HepG2 (cell line): ENCODE measurements around the gene GRK5. TPM values are rescaled to one million over a fixed set of nuclear protein-coding genes. Genes with fewer than 3 reads are reported as not detected.

Experiments used
- ATAC-seq: fragments of 200-7000 bp; cut with Tn5 transposase; 3 replicates; pipeline ENCODE4 v1.9.1; 2020; ENCODE audit warnings: mild to moderate bottlenecking, moderate library complexity
- BruUV-seq: library from RNA; stranded (reverse); fragments of 400-500 nt; replicated peaks from 2 replicates; lab custom pipeline; 2021; lab: Mats Ljungman, UMichigan
- CTCF ChIA-PET: fragments of 300-600 bp; formaldehyde crosslinking; extraction: SDS; loops from one replicate; lab custom pipeline; 2021; ENCODE audit warnings: low total read pairs, inconsistent platforms, low intra/inter-chr PET ratio; lab: Yijun Ruan, JAX
- POLR2A ChIA-PET: fragments of 350-600 bp; sonication (Branson Sonifier 250); formaldehyde crosslinking; loops from one replicate; lab custom pipeline; 2020; ENCODE audit warnings: antibody characterized with exemption, inconsistent platforms; lab: Yijun Ruan, JAX
- DNase-seq: peaks from one replicate; pipeline ENCODE4 v3.0.0-alpha.2; 2015; ENCODE audit warnings: low spot score
- FAIRE-seq: peaks from 3 replicates; lab custom pipeline; 2011; peaks lifted over from hg19 to GRCh38; lab: Jason Lieb, UNC
- H2AFZ ChIP-seq: one replicate; pipeline ENCODE4 v1.6.1; 2011; ENCODE audit warnings: low read length, inconsistent platforms
- H3K27ac ChIP-seq: fragments of 300-600 bp; 3 replicates; pipeline ENCODE4 v1.8.0; 2011; ENCODE audit warnings: mixed run types, mild to moderate bottlenecking, mixed read lengths, low read length, inconsistent platforms; ENCODE audit not compliant: insufficient read depth; ENCODE audit errors: extremely low read length
- H3K27me3 ChIP-seq, 2 experiments: fragments of 200-600 bp in 1 of 2; 2 replicates in 1 of 2; 3 replicates in 1 of 2; pipeline versions ENCODE4 v1.6.0 to v1.8.0; 2011; ENCODE audit warnings: low read length in 2 of 2, mild to moderate bottlenecking in 2 of 2, moderate library complexity in 2 of 2, inconsistent platforms in 1 of 2; ENCODE audit not compliant: insufficient read depth in 2 of 2, control insufficient read depth in 1 of 2
- H3K36me3 ChIP-seq, 2 experiments: fragments of 200-600 bp in 1 of 2; replicated peaks in 1 of 2; 2 replicates in 1 of 2; 3 replicates in 1 of 2; pipeline versions ENCODE4 v1.5.1 to v1.8.0; 2011; ENCODE audit warnings: low read length in 2 of 2, inconsistent platforms in 1 of 2; ENCODE audit not compliant: insufficient read depth in 2 of 2, control insufficient read depth in 1 of 2
- H3K4me1 ChIP-seq: 2 replicates; pipeline ENCODE4 v1.5.1; 2012; ENCODE audit warnings: low read length, inconsistent platforms; ENCODE audit not compliant: insufficient read depth
- H3K4me2 ChIP-seq: 2 replicates; pipeline ENCODE4 v1.6.0; 2011; ENCODE audit warnings: low read depth, low read length, inconsistent platforms
- H3K4me3 ChIP-seq, 3 experiments: fragments of 200-600 bp in 1 of 3; sonication (generic), shearing (Covaris generic) in 1 of 3; replicated peaks in 1 of 3; 2 replicates each; pipeline ENCODE4 v1.5.1; 2011 to 2016; ENCODE audit warnings: low read length in 3 of 3, inconsistent platforms in 2 of 3, low read depth in 2 of 3, mild to moderate bottlenecking in 2 of 3, control low read depth in 1 of 3, mixed read lengths in 1 of 3; ENCODE audit not compliant: insufficient read depth in 1 of 3
- H3K79me2 ChIP-seq: one replicate; pipeline ENCODE4 v1.6.1; 2011; ENCODE audit warnings: low read length, inconsistent platforms; ENCODE audit not compliant: insufficient read depth
- H3K9ac ChIP-seq: 2 replicates; pipeline ENCODE4 v1.6.0; 2011; ENCODE audit warnings: mild to moderate bottlenecking, low read depth, low read length, inconsistent platforms; ENCODE audit not compliant: insufficient read depth
- H3K9me3 ChIP-seq: 2 replicates; pipeline ENCODE4 v1.5.1; 2012; ENCODE audit warnings: mild to moderate bottlenecking, low read length
- H4K20me1 ChIP-seq: 2 replicates; pipeline ENCODE4 v1.6.0; 2011; ENCODE audit warnings: inconsistent platforms, mild to moderate bottlenecking, low read length, moderate library complexity; ENCODE audit not compliant: insufficient read depth
- ATF7-NPFF ChIP-seq: sonication (generic); formaldehyde crosslinking; IDR thresholded peaks from 2 replicates; pipeline ENCODE4 v1.8.1; 2023; ENCODE audit warnings: mild to moderate bottlenecking, low read depth, missing genetic modification reagents, moderate library complexity
- HOXA3 ChIP-seq: sonication (generic); formaldehyde crosslinking; IDR thresholded peaks from 2 replicates; pipeline ENCODE4 v1.5.0; 2020; ENCODE audit warnings: missing genetic modification reagents
- MED1 ChIP-seq: sonication (generic); formaldehyde crosslinking; IDR thresholded peaks from 2 replicates; pipeline ENCODE4 v1.4.0; 2020; ENCODE audit warnings: missing genetic modification reagents
- PREB ChIP-seq: sonication (generic); formaldehyde crosslinking; IDR thresholded peaks from 2 replicates; pipeline ENCODE4 v1.4.0; 2020; ENCODE audit warnings: missing genetic modification reagents
- RAD51 ChIP-seq: fragments of 450-650 bp; IDR thresholded peaks from 2 replicates; pipeline ENCODE4 v1.6.1; 2016; ENCODE audit warnings: borderline replicate concordance
- RARG ChIP-seq: sonication (generic); formaldehyde crosslinking; IDR thresholded peaks from 2 replicates; pipeline ENCODE4 v1.4.0; 2020; ENCODE audit warnings: low read depth, mild to moderate bottlenecking, missing genetic modification reagents
- SAP130 ChIP-seq: IDR thresholded peaks from 2 replicates; pipeline ENCODE4 v1.6.1; 2016; ENCODE audit warnings: low read depth
- TAF1 ChIP-seq: sonication (generic); formaldehyde crosslinking; IDR thresholded peaks from 2 replicates; pipeline ENCODE4 v1.4.0; 2020; ENCODE audit warnings: missing genetic modification reagents
- ZMAT3 ChIP-seq: sonication (generic); formaldehyde crosslinking; conservative IDR thresholded peaks from 2 replicates; pipeline ENCODE4 v1.7.0; 2021; ENCODE audit warnings: missing genetic modification reagents
- ZNF3 ChIP-seq: IDR thresholded peaks from 2 replicates; pipeline ENCODE4 v1.7.0; 2017; ENCODE audit warnings: inconsistent platforms
- ZNF362 ChIP-seq: sonication (generic); formaldehyde crosslinking; IDR thresholded peaks from 2 replicates; pipeline ENCODE4 v1.4.0; 2020; ENCODE audit warnings: missing genetic modification reagents, mild to moderate bottlenecking, borderline replicate concordance
- ZNF629 ChIP-seq: sonication (generic); formaldehyde crosslinking; conservative IDR thresholded peaks from 2 replicates; pipeline ENCODE4 v1.5.0; 2020; ENCODE audit warnings: missing genetic modification reagents
- ZNF83 ChIP-seq: sonication (generic); formaldehyde crosslinking; IDR thresholded peaks from 2 replicates; pipeline ENCODE4 v1.4.0; 2020; ENCODE audit warnings: missing genetic modification reagents, mild to moderate bottlenecking, borderline replicate concordance
- WGBS: methylation state at CpG from one replicate; pipeline ENCODE4 v1.1.6; 2017; ENCODE audit warnings: low lambda C conversion rate; 5-methylcytosine and 5-hydroxymethylcytosine counted together
- in situ Hi-C: cut with HindIII; loops from 2 replicates; pipeline ENCODE4 v1.10.0; 2017; ENCODE audit warnings: low pct_unique_long_range_greater_than_20kb; ENCODE audit not compliant: extremely low pct_ligation_motif_present
- intact Hi-C: fragments of 100-400 bp; cut with micrococcal nuclease; formaldehyde crosslinking; loops from one replicate; pipeline ENCODE4 v1.10.0; 2022; ENCODE audit not compliant: unreplicated experiment
- polyA plus RNA-seq, 8 experiments: library from polyadenylated mRNA; depleted of rRNA in 3 of 8; stranded (reverse) in 7 of 8; unstranded in 1 of 8; fragments of >200 nt; fragmentation: Illumina TruSeq in 4 of 8; extraction: Trizol in 4 of 8; gene quantifications; 2 replicates each; pipeline versions ENCODE4 v1.2.1 to v1.2.3, GENCODE V29; 2011 to 2016; ENCODE audit warnings: low read depth in 4 of 8, missing spikeins in 1 of 8, mixed read lengths in 1 of 8; ENCODE audit not compliant: insufficient read depth in 1 of 8
- total RNA-seq, 5 experiments: library from RNA; depleted of rRNA; stranded (reverse); fragments of >200 nt; fragmentation: Illumina TruSeq; extraction: Trizol; gene quantifications; 2 replicates each; pipeline ENCODE4 v1.2.3, GENCODE V29; 2016; ENCODE audit warnings: low read depth in 1 of 5
- TF ChIP-seq, protein P1 (sequence below): sonication (generic); formaldehyde crosslinking; IDR thresholded peaks from 2 replicates; pipeline ENCODE4 v1.5.1; 2020; ENCODE audit warnings: mild to moderate bottlenecking, missing genetic modification reagents, moderate library complexity
- TF ChIP-seq, protein P2 (sequence below): sonication (generic); formaldehyde crosslinking; IDR thresholded peaks from 2 replicates; pipeline ENCODE4 v1.8.1; 2023; ENCODE audit warnings: missing genetic modification reagents, inconsistent platforms, borderline replicate concordance
- TF ChIP-seq, protein P3 (sequence below): sonication (generic); formaldehyde crosslinking; IDR thresholded peaks from 2 replicates; pipeline ENCODE4 v1.4.0; 2020; ENCODE audit warnings: low read depth, mild to moderate bottlenecking, missing genetic modification reagents

The GRK5 gene
- total and polyA plus RNA-seq, 2 of the 13 experiments (the other 11 are each of a cell fraction or from before 2014, with no cell fraction given): 10.4 to 12.6 TPM

DNA sequence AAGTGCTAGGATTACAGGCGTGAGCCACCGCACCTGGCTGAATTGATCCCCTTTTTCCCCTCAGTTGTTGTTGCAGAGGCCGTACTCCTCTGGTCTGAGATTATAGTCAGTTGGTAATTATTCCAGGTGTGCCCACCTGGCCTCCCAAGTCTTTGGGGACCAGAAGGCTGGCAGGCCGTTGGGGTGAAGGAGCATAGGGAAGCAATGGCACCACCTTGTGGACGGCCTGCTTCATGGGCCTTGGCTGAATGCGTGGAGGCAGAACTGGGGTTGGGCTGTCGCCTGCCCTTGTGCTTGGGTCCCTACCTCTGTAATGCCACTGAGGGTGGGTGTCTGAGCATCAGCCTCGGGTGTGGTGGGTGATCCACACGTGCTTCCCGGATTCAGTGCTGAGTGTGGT lies 209.5 kb downstream of the GRK5 start (continued):
- TF ChIP-seq ZNF83 (CRISPR knock-in tag): 0 out of 2 replicates have a peak, but pooled peaks have one; percentile 49
- no peak for TF ChIP-seq ZMAT3
- TF ChIP-seq, protein P1, sequence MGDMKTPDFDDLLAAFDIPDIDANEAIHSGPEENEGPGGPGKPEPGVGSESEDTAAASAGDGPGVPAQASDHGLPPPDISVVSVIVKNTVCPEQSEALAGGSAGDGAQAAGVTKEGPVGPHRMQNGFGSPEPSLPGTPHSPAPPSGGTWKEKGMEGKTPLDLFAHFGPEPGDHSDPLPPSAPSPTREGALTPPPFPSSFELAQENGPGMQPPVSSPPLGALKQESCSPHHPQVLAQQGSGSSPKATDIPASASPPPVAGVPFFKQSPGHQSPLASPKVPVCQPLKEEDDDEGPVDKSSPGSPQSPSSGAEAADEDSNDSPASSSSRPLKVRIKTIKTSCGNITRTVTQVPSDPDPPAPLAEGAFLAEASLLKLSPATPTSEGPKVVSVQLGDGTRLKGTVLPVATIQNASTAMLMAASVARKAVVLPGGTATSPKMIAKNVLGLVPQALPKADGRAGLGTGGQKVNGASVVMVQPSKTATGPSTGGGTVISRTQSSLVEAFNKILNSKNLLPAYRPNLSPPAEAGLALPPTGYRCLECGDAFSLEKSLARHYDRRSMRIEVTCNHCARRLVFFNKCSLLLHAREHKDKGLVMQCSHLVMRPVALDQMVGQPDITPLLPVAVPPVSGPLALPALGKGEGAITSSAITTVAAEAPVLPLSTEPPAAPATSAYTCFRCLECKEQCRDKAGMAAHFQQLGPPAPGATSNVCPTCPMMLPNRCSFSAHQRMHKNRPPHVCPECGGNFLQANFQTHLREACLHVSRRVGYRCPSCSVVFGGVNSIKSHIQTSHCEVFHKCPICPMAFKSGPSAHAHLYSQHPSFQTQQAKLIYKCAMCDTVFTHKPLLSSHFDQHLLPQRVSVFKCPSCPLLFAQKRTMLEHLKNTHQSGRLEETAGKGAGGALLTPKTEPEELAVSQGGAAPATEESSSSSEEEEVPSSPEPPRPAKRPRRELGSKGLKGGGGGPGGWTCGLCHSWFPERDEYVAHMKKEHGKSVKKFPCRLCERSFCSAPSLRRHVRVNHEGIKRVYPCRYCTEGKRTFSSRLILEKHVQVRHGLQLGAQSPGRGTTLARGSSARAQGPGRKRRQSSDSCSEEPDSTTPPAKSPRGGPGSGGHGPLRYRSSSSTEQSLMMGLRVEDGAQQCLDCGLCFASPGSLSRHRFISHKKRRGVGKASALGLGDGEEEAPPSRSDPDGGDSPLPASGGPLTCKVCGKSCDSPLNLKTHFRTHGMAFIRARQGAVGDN (CRISPR knock-in tag): peak; percentile 53
- TF ChIP-seq, protein P2, sequence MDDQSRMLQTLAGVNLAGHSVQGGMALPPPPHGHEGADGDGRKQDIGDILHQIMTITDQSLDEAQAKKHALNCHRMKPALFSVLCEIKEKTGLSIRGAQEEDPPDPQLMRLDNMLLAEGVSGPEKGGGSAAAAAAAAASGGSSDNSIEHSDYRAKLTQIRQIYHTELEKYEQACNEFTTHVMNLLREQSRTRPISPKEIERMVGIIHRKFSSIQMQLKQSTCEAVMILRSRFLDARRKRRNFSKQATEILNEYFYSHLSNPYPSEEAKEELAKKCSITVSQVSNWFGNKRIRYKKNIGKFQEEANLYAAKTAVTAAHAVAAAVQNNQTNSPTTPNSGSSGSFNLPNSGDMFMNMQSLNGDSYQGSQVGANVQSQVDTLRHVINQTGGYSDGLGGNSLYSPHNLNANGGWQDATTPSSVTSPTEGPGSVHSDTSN: no peak
- TF ChIP-seq ATF7-NPFF: no peak
- TF ChIP-seq ZNF629 (CRISPR knock-in tag): no peak
- TF ChIP-seq SAP130 (CRISPR knock-in tag): 0 out of 2 replicates have a peak, but pooled peaks have one; percentile 24

DNA sequence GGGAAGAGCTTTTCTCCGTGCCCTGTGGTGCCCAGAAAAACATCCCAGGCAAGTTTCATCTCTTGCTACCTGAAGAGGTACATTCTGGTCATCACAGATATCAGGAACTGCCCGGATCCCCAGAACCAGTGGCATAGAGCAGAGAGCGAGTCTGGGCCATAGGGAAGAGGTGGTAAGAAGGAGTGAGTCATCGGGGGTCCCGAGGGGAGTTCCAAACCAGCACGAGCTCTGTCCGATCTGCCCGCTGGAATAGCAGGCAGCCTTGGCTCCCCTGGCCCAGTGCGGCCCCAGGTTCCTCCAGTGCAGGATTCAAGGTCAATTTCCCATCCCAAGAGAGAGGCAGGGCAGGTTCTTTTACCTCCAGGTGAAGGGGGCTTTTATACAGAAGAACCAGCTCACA lies 210.5 kb downstream of the GRK5 start:
- CTCF ChIA-PET: interaction anchor here (2.0 kb wide), 1 partner anchor 219 kb away, joined by 20 read pairs; no protein-coding TSS in a partner anchor
- Histone ChIP-seq H3K4me3 (no peak overlapping the region), H3K36me3 (no peaks in the 10 kb centered on the region), H3K9ac (no peak overlapping the region), H3K9me3 (no peaks in the 10 kb centered on the region), H3K27ac (no peak overlapping the region), H3K27me3 (no peaks in the 10 kb centered on the region), H3K4me1 (peaks cover 16% of the 10 kb centered on the region), H3K79me2 (no peaks in the 10 kb centered on the region), H3K4me2 (no peak overlapping the region), H2AFZ (no peak overlapping the region), H4K20me1 (no peaks in the 10 kb centered on the region)
- DNase-seq (no peak), FAIRE-seq (no peak), ATAC-seq (no peak)
- intact Hi-C loops (loop anchor here (1.0 to 2.0 kb wide), 4 partner anchors 24 to 279 kb away; no protein-coding TSS in a partner anchor), in situ Hi-C loops (loop anchor here (5.0 kb wide), 1 partner anchor 221 kb away; no protein-coding TSS in a partner anchor)
- POLR2A ChIA-PET: no interaction called here
- no TSS peak for BruUV-seq
- TF ChIP-seq ZNF3 (no peak), RARG (CRISPR knock-in tag) (no peak), MED1 (CRISPR knock-in tag) (no peak), RAD51 (no peak), ZNF362 (CRISPR knock-in tag) (no peak), TAF1 (CRISPR knock-in tag) (no peak), HOXA3 (CRISPR knock-in tag) (no peak), PREB (CRISPR knock-in tag) (no peak)
- TF ChIP-seq, protein P3, sequence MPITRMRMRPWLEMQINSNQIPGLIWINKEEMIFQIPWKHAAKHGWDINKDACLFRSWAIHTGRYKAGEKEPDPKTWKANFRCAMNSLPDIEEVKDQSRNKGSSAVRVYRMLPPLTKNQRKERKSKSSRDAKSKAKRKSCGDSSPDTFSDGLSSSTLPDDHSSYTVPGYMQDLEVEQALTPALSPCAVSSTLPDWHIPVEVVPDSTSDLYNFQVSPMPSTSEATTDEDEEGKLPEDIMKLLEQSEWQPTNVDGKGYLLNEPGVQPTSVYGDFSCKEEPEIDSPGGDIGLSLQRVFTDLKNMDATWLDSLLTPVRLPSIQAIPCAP (CRISPR knock-in tag): no peak
- WGBS: 88% methylated on average over 9 of the region's 9 CpGs
